ENCODE data around the gene CDC73.
"Not testable (repeated sequence)": the region's sequence is repeated elsewhere in the genome, so short reads cannot be mapped to it uniquely, and the experiment has no call there.

The CDC73 gene

DNA sequence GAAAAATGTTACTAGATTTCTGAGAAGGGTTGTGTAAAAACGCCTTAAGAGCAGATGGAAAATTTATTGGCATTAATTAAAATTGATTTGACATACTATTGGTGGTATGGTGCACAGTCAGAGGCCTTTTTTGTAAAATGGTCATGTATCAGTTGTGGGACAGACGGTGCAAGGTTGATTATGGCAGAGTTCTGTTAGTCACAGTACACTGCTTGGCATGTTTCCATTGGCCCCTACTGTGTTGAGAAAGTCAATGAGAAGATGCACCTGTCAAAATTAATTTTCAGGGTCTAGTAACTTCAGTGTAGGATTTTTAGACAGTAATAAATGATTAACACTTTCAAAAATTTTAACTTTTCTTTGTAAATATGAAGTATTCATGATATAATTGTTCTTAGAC is 60.2 kb downstream of the CDC73 start:
- DNase-seq: no peak

DNA sequence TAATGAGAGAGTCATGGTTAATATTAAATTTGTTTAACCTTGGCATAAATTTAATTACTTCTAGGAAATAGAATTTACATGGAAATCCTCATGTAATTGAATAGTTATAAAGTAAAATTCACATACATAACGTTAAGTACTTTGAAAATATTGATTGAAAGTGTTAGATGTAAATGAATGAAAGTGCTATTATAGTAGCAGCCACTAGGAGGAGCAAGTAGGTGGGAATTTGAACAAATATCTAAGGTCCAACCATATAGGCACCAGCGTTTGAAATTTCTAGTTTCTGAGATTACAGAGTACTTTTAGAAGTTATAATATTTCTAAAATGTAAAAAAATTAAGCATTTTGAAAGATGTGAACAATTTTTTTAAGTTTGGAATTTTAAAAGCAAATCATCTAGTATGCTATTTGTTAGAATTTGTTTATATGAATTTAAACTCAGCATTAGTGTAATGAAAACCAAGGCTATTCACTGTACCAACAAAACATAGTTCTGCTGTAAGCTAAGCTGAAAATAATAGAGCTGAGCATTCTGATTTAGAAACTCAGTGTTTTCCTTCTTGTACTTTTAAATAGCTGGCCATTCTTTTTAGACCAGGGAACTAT is 61.3 kb downstream of the CDC73 start:
- peak in 1 of 2 donors; percentile 69 for DNase-seq

- DNase-seq: no peak
These were observed 62.9 kb downstream of the CDC73 start for GRCh38 chr1:193184776-193185175.

GRCh38 chr1:193185211-193185610 is 63.4 kb downstream of the CDC73 start:
- DNase-seq: no peak

DNA sequence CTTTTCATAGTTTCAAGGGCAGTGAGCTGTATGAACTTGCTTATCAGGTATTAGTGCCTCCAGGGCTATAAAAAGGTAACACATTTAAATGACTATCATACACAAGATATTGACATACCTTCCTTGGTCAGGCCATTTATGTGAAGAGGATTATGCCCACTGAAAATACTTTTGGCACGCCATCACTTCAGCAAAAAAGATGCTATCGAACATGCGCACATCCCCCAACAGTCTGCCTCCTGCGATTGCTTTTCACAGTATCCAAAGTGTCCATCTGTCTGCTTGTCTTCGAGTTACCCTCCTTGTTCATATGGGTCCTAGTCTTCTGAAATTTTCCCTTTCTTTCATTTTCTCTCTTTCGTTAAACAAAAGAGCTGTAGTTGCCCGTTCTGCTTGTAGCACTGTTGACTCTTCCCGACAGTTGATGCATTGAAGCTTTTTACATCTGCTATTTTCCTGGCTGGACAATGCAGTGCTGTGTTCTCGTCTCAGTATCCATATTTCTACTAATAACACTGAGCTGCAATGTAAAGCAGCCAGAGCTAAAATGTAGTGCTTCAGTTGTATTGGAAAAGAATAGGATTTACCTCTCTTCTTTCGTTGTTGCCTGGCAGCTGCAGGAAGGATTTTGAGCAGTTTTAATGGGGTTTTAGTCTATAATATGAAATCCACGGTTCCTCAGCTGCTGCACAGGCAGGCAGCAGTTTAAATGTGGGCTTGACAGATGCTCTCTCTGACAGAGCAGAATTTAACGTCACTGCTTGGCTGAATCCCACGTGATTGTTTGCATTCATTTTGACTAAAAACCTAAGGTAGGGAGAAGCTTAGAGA is 64.3 kb downstream of the CDC73 start, which contains the start of gene B3GALT2:
Gene B3GALT2, minus strand, starts transcription at position 713 of the 831 bp plus-strand sequence. CDS start 5,051 bp downstream, outside the sequence.
- peak in 1 of 2 donors; percentile 43 for DNase-seq

DNA sequence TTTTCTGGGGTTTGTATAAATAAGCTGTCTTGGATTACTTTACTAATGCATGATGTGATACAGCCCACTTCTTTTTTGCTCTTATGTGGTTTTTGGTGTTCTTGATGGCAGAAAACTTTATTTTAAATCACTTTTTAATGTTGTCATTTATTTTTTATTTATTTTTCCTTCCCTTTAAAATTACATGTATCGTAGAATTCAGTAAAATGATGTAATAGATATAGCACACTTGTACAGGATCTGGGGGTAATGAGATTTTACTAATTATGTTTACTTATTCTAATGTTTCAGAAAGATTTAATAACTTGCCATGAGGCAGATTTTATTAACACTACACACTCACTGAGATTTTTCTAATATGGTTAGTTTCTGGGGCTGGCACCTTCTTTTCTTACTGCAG is 65.3 kb downstream of the CDC73 start:
- no peak for DNase-seq

- not testable (repeated sequence) for DNase-seq
These were observed 67.1 kb downstream of the CDC73 start for GRCh38 chr1:193188915-193189314.

DNA sequence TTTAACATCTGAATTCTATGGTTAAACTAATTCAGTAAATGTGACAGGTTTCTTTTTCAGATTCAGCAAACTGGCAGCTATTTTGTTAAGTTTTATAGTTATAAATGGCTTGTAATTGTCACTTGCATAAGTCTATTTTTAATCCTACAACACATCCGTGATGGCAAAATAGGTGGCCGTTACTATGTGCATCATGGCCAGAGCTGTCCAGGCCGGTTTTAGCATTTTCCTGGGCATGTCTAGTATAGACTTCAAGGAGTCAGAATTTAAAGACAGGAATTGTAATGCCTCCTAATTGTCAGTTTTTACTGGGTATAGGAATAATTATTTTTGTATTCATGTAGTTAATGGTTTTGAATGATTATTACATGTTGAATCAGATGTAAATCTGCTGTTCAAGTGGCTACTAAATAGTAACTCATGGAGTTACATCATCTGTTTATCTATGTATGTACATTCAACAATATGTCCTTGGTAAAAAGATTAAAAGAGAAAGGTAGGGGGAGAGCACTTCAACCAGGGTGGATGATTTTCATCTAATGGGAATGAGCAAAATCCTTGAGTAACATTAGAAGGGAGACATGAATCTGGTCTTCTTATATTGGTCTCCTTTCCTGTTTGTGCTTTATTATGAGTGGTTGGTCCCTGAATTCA is 67.7 kb downstream of the CDC73 start:
- no peak for DNase-seq

GRCh38 chr1:193190096-193190744 is 68.4 kb downstream of the CDC73 start:
- DNase-seq: no peak

DNA sequence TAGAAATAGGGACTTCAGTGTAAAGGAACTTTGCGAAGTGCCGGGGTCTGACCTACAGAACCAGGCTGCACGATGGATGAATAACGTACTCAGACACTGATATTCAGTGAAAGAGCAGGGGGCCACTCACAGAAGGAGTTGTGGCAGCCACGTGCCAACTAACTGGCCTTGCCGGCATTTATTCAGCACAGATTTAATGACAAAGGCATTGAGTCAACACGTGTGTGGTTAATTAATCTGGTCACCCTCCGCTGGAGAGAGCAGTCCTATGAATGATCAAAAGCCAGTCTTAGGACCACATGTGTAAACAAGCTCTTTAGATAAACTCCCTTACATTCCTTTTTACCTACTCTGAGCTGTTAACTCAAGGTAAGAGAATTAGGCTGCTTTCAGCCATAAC is 70.8 kb downstream of the CDC73 start:
- no peak for DNase-seq

DNA sequence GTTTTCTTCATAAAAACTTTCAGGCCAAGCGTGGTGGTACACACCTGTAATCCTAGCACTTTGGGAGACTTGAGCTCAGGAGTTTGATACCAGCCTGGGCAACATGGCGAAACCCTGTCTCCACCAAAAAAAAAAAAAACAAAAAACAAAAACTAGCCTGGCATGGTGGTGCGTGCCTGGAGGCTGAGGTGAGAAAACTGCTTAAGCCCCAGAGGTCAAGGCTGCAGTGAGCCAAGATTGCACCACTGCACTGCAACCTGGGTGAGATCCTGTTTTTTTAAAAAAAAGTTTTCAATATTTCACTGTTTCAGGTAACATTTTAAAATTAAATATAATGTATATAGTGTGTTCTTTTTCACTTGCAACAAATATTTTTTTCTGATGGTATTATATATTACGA is 78.1 kb downstream of the CDC73 start:
- no peak for DNase-seq

GRCh38 chr1:193201021-193201420 is 79.2 kb downstream of the CDC73 start:
- no peak for DNase-seq

- DNase-seq: no peak
These were observed 89.2 kb downstream of the CDC73 start for GRCh38 chr1:193210996-193211395.

- no peak for DNase-seq
These were observed 89.7 kb downstream of the CDC73 start for GRCh38 chr1:193211539-193211938.

GRCh38 chr1:193212637-193213036 is 90.8 kb downstream of the CDC73 start:
- no peak for DNase-seq

DNA sequence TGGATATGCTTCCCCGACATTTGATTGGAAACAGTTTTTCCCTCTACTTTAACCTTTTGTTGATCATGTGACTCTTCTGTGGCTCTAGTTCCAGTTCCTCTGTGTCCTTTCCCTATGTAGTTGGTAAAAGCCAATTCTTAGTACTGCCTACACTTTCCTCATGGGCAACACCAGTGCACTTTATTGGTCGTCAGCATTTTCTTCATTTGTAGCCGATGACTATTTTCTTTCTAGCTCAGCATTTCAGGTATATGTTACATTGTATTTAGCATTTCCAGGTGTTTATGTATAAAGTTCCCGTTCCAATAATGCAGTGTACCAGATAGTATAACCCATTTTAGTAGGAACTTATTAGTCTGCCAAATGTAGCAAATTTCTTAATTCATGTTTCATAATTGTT is 92.2 kb downstream of the CDC73 start:
- no peak for DNase-seq

GRCh38 chr1:193216920-193217319 is 95.1 kb downstream of the CDC73 start:
- no peak for DNase-seq

DNA sequence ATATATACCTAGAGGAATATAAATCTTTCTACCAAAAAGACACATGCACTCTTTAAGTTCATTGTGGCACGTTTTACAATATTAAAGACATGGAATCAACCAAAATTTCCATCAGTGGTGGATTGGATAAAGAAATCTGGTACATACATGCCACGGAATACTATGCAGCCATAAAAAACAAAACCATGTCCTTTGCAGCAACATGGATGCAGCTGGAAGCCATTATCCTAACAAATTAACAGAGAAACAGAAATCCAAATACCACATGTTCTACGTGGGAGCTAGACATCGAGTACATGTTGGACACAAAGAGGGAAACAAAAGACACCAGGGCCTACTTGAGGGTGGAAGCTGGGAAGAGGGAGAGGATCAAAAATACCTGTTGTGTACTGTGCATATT is 97.6 kb downstream of the CDC73 start:
- DNase-seq: no peak

DNA sequence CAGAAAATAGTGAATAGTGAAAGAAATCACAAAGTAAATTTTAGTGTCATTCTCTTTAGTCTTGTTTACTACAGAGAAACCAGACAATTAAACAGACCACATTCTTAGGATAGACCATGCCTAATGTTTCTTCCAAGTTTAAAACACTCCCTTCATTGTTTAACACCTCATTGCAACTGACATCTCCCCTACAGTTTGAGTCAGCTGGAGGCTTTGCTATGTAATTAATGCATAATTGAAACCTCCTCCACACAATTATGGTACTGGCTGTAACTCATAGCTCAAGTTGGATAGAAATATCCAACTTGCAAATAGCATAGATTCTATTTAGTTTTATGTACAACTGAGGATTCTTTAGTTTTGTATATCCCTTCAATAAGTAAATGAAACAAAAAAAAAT is 99.8 kb downstream of the CDC73 start:
- DNase-seq: no peak

GRCh38 chr1:193222056-193222615 is 100.3 kb downstream of the CDC73 start:
- no peak for DNase-seq

DNA sequence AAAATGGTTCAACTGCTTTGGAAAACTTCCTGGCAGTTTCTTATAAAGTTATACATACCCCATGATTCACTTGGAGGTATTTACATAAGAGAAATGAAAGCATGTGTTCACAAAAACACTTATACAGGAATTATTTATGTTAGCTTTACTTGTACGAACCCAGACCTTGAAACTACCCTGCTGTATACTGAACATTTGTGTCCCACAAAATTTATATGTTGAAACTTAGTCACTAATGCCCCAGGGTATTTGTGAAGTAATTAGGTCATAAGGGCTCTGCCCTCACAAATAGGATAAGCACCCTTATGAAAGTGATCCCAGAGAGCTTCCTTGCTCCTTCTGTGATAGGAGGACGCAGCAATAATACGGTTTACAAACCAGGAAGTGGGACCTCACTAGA is 107.3 kb downstream of the CDC73 start:
- no peak for DNase-seq

DNA sequence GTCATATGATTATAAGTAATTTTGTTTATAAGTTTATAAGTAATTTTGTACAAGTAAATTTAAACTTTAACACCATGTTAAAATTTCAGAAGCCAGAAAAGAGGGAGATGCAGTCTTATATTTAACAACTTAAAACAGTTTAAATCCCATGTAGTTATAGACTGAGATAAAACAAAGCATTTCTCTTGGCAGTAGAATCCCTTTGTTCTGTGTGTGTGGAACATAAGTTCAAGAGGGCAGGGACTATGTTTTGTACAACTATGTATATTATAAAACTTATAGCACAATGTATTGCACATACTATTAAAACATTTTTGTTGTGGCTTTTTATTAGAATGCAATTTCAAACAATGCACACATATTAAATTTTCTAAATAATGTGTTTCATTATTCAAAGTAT is 109.3 kb downstream of the CDC73 start:
- DNase-seq: not testable (repeated sequence)

GRCh38 chr1:193234530-193234929 is 112.7 kb downstream of the CDC73 start:
- no peak for DNase-seq

Measured in CD4-positive, alpha-beta T cell treated with Interleukin-1 beta for 1 hour (primary cell).